NT2/D1 (cell line): Measurements from ENCODE around the gene XRN1.
"Not testable (repeated sequence)": the region's sequence is repeated elsewhere in the genome, so short reads cannot be mapped to it uniquely, and the experiment has no call there.

Source experiments
- YY1 ChIP-seq: IDR thresholded peaks from 2 replicates; pipeline ENCODE4 v1.6.1; 2011; ENCODE audit not compliant: insufficient read length, insufficient read depth
- ZNF274 ChIP-seq: IDR thresholded peaks from 2 replicates; pipeline ENCODE4 v1.6.1; 2011; ENCODE audit warnings: mild to moderate bottlenecking, low read depth, low read length

- not testable (repeated sequence) for TF ChIP-seq ZNF274, YY1
These were observed 145.0 kb downstream of the XRN1 start for GRCh38 chr3:142302847-142303246.
